ENCODE measurements around the gene KIF26B. TPM values are rescaled to one million over a fixed set of nuclear protein-coding genes. Genes with fewer than 3 reads are reported as not detected.

The KIF26B gene
- total RNA-seq, 3 donors from 2014 or later (not counting 1 experiment from before 2014, with no cell fraction given), result 0.16 to 0.96 (median 0.18) TPM

- intact Hi-C loops (cut with micrococcal nuclease), result no loop called here
- no peak overlapping the region for H3K27ac Mint-ChIP-seq
- 85% methylated on average over 4 of the region's 4 CpGs for WGBS (ENCODE audit: insufficient coverage)
- H3K4me1 Mint-ChIP-seq, result no peaks in the 10 kb centered on the region
- H3K36me3 Mint-ChIP-seq, result no peaks in the 10 kb centered on the region
- no peak overlapping the region for H3K27ac ChIP-seq (ENCODE audit: low read length)
- H3K27me3 ChIP-seq (ENCODE audit: control insufficient read depth, insufficient read depth, low read length), result no peaks in the 10 kb centered on the region
- H3K4me1 ChIP-seq (ENCODE audit: control insufficient read depth, insufficient read depth, low read length), result no peaks in the 10 kb centered on the region
- ATAC-seq (no peak), DNase-seq (no peak)
- no peaks in the 10 kb centered on the region for H3K36me3 ChIP-seq (ENCODE audit: control insufficient read depth, insufficient read depth, low read length)
- no peak overlapping the region for H3K4me3 Mint-ChIP-seq
- peaks cover under 1 to 11% of the 10 kb centered on the region in 2 donors for H3K27me3 Mint-ChIP-seq (ENCODE audit: low read depth in 2 of 2)
- TF ChIP-seq CTCF (IDR thresholded peaks at IDR 0.05), result no peak
- peaks cover 4% of the 10 kb centered on the region for H3K9me3 ChIP-seq (ENCODE audit: control insufficient read depth, insufficient read depth, low read length)
- no peaks in the 10 kb centered on the region for H3K9me3 Mint-ChIP-seq
- H3K4me3 ChIP-seq (ENCODE audit: low read length), result no peak overlapping the region
These were observed 124.1 kb downstream of the KIF26B start for GRCh38 chr1:245278846-245279245.

GRCh38 chr1:245279346-245279745 lies 124.6 kb downstream of the KIF26B start:
- H3K4me1 ChIP-seq (ENCODE audit: control insufficient read depth, insufficient read depth, low read length), result no peaks in the 10 kb centered on the region
- H3K27me3 ChIP-seq (ENCODE audit: control insufficient read depth, insufficient read depth, low read length), result no peaks in the 10 kb centered on the region
- H3K4me3 ChIP-seq (ENCODE audit: low read length), result no peak overlapping the region
- Mint-ChIP-seq H3K9me3 (no peaks in the 10 kb centered on the region), H3K36me3 (no peaks in the 10 kb centered on the region), H3K4me1 (no peaks in the 10 kb centered on the region), H3K4me3 (no peak overlapping the region), H3K27ac (no peak overlapping the region), H3K27me3 (ENCODE audit: low read depth in 2 of 2) (peaks cover 0 to 10% of the 10 kb centered on the region in 2 donors)
- H3K27ac ChIP-seq (ENCODE audit: low read length), result no peak overlapping the region
- intact Hi-C loops (cut with micrococcal nuclease), result no loop called here
- peaks cover 4% of the 10 kb centered on the region for H3K9me3 ChIP-seq (ENCODE audit: control insufficient read depth, insufficient read depth, low read length)
- WGBS (ENCODE audit: insufficient coverage), result 75% methylated on average over 3 of the region's 4 CpGs
- no peak for ATAC-seq
- TF ChIP-seq CTCF (IDR thresholded peaks at IDR 0.05), result no peak
- H3K36me3 ChIP-seq (ENCODE audit: control insufficient read depth, insufficient read depth, low read length), result no peaks in the 10 kb centered on the region
- DNase-seq, result no peak

GRCh38 chr1:245283001-245283400 lies 128.2 kb downstream of the KIF26B start:
- Histone ChIP-seq H3K27ac (ENCODE audit: low read length) (no peak overlapping the region), H3K36me3 (ENCODE audit: control insufficient read depth, insufficient read depth, low read length) (no peaks in the 10 kb centered on the region), H3K27me3 (ENCODE audit: control insufficient read depth, insufficient read depth, low read length) (no peaks in the 10 kb centered on the region), H3K4me1 (ENCODE audit: control insufficient read depth, insufficient read depth, low read length) (no peaks in the 10 kb centered on the region), H3K9me3 (ENCODE audit: control insufficient read depth, insufficient read depth, low read length) (peaks cover 4% of the 10 kb centered on the region), H3K4me3 (ENCODE audit: low read length) (no peak overlapping the region)
- DNase-seq (no peak), ATAC-seq (no peak)
- H3K4me3 Mint-ChIP-seq, result no peak overlapping the region
- TF ChIP-seq CTCF (IDR thresholded peaks at IDR 0.05), result no peak
- intact Hi-C loops (cut with micrococcal nuclease), result no loop called here
- H3K4me1 Mint-ChIP-seq, result no peaks in the 10 kb centered on the region
- H3K27me3 Mint-ChIP-seq (ENCODE audit: low read depth in 2 of 2), result peaks cover 0 to 9% of the 10 kb centered on the region in 2 donors
- no peak overlapping the region for H3K27ac Mint-ChIP-seq
- H3K36me3 Mint-ChIP-seq, result no peaks in the 10 kb centered on the region
- H3K9me3 Mint-ChIP-seq, result no peaks in the 10 kb centered on the region
- 97% methylated on average over 12 of the region's 12 CpGs for WGBS (ENCODE audit: insufficient coverage)

- H3K27ac Mint-ChIP-seq, result no peak overlapping the region
- Histone ChIP-seq H3K4me3 (ENCODE audit: low read length) (no peak overlapping the region), H3K27ac (ENCODE audit: low read length) (no peak overlapping the region), H3K9me3 (ENCODE audit: control insufficient read depth, insufficient read depth, low read length) (peaks cover 4% of the 10 kb centered on the region), H3K36me3 (ENCODE audit: control insufficient read depth, insufficient read depth, low read length) (no peaks in the 10 kb centered on the region), H3K4me1 (ENCODE audit: control insufficient read depth, insufficient read depth, low read length) (no peaks in the 10 kb centered on the region), H3K27me3 (ENCODE audit: control insufficient read depth, insufficient read depth, low read length) (no peaks in the 10 kb centered on the region)
- WGBS (ENCODE audit: insufficient coverage), result 84% methylated on average over 4 of the region's 4 CpGs
- intact Hi-C loops (cut with micrococcal nuclease), result no loop called here
- peaks cover 0 to 12% of the 10 kb centered on the region in 2 donors for H3K27me3 Mint-ChIP-seq (ENCODE audit: low read depth in 2 of 2)
- H3K4me1 Mint-ChIP-seq, result no peaks in the 10 kb centered on the region
- H3K9me3 Mint-ChIP-seq, result no peaks in the 10 kb centered on the region
- no peak for TF ChIP-seq CTCF (IDR thresholded peaks at IDR 0.05)
- no peaks in the 10 kb centered on the region for H3K36me3 Mint-ChIP-seq
- no peak for DNase-seq
- no peak overlapping the region for H3K4me3 Mint-ChIP-seq
- no peak for ATAC-seq
These were observed 130.4 kb downstream of the KIF26B start for GRCh38 chr1:245285168-245285567.
